HCT116 (cell line): ENCODE data around the gene GADD45A. TPM values are rescaled to one million over a fixed set of nuclear protein-coding genes. Genes with fewer than 3 reads are reported as not detected.

Source experiments
- ATAC-seq: fragments of 200-7000 bp; cut with Tn5 transposase; 2 replicates; pipeline ENCODE4 v1.9.1; 2020; ENCODE audit warnings: mild to moderate bottlenecking, moderate library complexity
- BruUV-seq: library from RNA; stranded (reverse); fragments of 400-500 nt; replicated peaks from 2 replicates; lab custom pipeline; 2021; lab: Mats Ljungman, UMichigan
- CTCF ChIA-PET: fragments of 300-600 bp; sonication (Branson Sonifier 250); formaldehyde crosslinking; loops from one replicate; lab custom pipeline; 2021; ENCODE audit warnings: antibody characterized with exemption; lab: Charles Lee
- POLR2A ChIA-PET: fragments of 300-600, 350-600 bp; sonication (Branson Sonifier 250); formaldehyde crosslinking; loops from one replicate; lab custom pipeline; 2021; ENCODE audit warnings: antibody characterized with exemption; lab: Charles Lee
- RAD21 ChIA-PET, 2 experiments: fragments of 300-600 bp; sonication (Branson Sonifier 250); formaldehyde crosslinking; loops; one replicate each; lab custom pipeline; 2023; ENCODE audit warnings: low total read pairs in 2 of 2; ENCODE audit not compliant: uncharacterized antibody in 2 of 2, unreplicated experiment in 2 of 2, low non-redundant PET in 1 of 2; lab: Charles Lee
- DNase-seq: peaks from one replicate; pipeline ENCODE4 v3.0.0-alpha.2; 2010; ENCODE audit warnings: low read depth, low spot score
- H2AFZ ChIP-seq: fragments of 200-600 bp; shearing (Covaris generic), sonication (generic); 2 replicates; pipeline ENCODE4 v1.6.1; 2017; ENCODE audit warnings: low read depth, mixed run types, mixed read lengths, antibody characterized with exemption, low read length; ENCODE audit not compliant: poor library complexity, severe bottlenecking
- H3K27ac ChIP-seq: 2 replicates; pipeline ENCODE4 v1.5.1; 2012; ENCODE audit warnings: low read depth, low read length
- H3K27me3 ChIP-seq: fragments of 200-600 bp; sonication (generic); 2 replicates; pipeline ENCODE4 v1.6.1; 2016; ENCODE audit warnings: mixed run types, low read length, mixed read lengths; ENCODE audit not compliant: insufficient read depth
- H3K36me3 ChIP-seq, 2 experiments: fragments of 200-500 bp in 1 of 2; fragments of 200-600 bp in 1 of 2; sonication (Bioruptor generic) in 1 of 2; sonication (generic) in 1 of 2; 2 replicates each; pipeline versions ENCODE4 v1.5.1 to v1.6.1; 2014 to 2016; ENCODE audit warnings: low read length in 2 of 2, inconsistent platforms in 1 of 2, mixed read lengths in 1 of 2, mixed run types in 1 of 2; ENCODE audit not compliant: insufficient read depth in 2 of 2, control insufficient read depth in 1 of 2
- H3K4me1 ChIP-seq, 2 experiments: fragments of 200-600 bp in 1 of 2; sonication (generic) in 1 of 2; 2 replicates each; pipeline versions ENCODE4 v1.5.1 to v1.6.1; 2012 to 2017; ENCODE audit warnings: low read length in 2 of 2, inconsistent platforms in 1 of 2, mild to moderate bottlenecking in 1 of 2, mixed read lengths in 1 of 2, mixed run types in 1 of 2, moderate library complexity in 1 of 2; ENCODE audit not compliant: insufficient read depth in 2 of 2, control insufficient read depth in 1 of 2
- H3K4me2 ChIP-seq: fragments of 200-600 bp; sonication (generic); 2 replicates; pipeline ENCODE4 v1.6.1; 2017; ENCODE audit warnings: mixed run types, low read length, mixed read lengths
- H3K4me3 ChIP-seq, 2 experiments: fragments of 200-600 bp in 1 of 2; sonication (generic) in 1 of 2; replicated peaks in 1 of 2; 2 replicates each; pipeline ENCODE4 v1.5.1; 2011 to 2016; ENCODE audit warnings: low read length in 2 of 2, control low read depth in 1 of 2, low read depth in 1 of 2, mild to moderate bottlenecking in 1 of 2, mixed read lengths in 1 of 2, mixed run types in 1 of 2
- H3K79me2 ChIP-seq: fragments of 200-600 bp; sonication (generic); 2 replicates; pipeline ENCODE4 v1.6.1; 2017; ENCODE audit warnings: mild to moderate bottlenecking, mixed run types, low read length, moderate library complexity, mixed read lengths; ENCODE audit not compliant: insufficient read depth
- H3K9ac ChIP-seq: fragments of 200-600 bp; sonication (generic); 2 replicates; pipeline ENCODE4 v1.6.1; 2016; ENCODE audit warnings: low read length, mixed read lengths
- H3K9me2 ChIP-seq: fragments of 200-600 bp; sonication (generic), shearing (Covaris generic); 2 replicates; pipeline ENCODE4 v1.6.1; 2017; ENCODE audit warnings: mixed run types, mild to moderate bottlenecking, moderate library complexity; ENCODE audit not compliant: insufficient read depth
- H3K9me3 ChIP-seq, 2 experiments: fragments of 200-500 bp in 1 of 2; fragments of 200-600 bp in 1 of 2; sonication (Bioruptor generic) in 1 of 2; sonication (generic) in 1 of 2; 2 replicates each; pipeline ENCODE4 v1.6.1; 2014 to 2017; ENCODE audit warnings: low read length in 2 of 2, mixed read lengths in 2 of 2, inconsistent platforms in 1 of 2, low read depth in 1 of 2, mild to moderate bottlenecking in 1 of 2, mixed run types in 1 of 2, moderate library complexity in 1 of 2; ENCODE audit not compliant: control insufficient read depth in 1 of 2, insufficient read depth in 1 of 2
- H4K20me1 ChIP-seq: fragments of 200-600 bp; sonication (generic), shearing (Covaris generic); 2 replicates; pipeline ENCODE4 v1.6.1; 2017; ENCODE audit warnings: mixed run types, mild to moderate bottlenecking, moderate library complexity; ENCODE audit not compliant: insufficient read depth
- CBX3 ChIP-seq: IDR thresholded peaks from 2 replicates; pipeline ENCODE4 v1.6.1; 2012; ENCODE audit warnings: low read depth
- CEBPB ChIP-seq: IDR thresholded peaks from 2 replicates; pipeline ENCODE4 v1.6.1; 2012; ENCODE audit warnings: low read depth
- EGR1 ChIP-seq: IDR thresholded peaks from 2 replicates; pipeline ENCODE4 v1.6.1; 2012; ENCODE audit warnings: low read depth
- EZH2 ChIP-seq: fragments of 200-600 bp; sonication (generic); IDR thresholded peaks from 2 replicates; pipeline ENCODE4 v1.6.1; 2017; ENCODE audit warnings: antibody characterized with exemption, mixed run types
- JUND ChIP-seq: IDR thresholded peaks from 2 replicates; pipeline ENCODE4 v1.6.1; 2012
- POLR2AphosphoS5 ChIP-seq: IDR thresholded peaks from 2 replicates; pipeline ENCODE4 v1.6.1; 2011; ENCODE audit warnings: mild to moderate bottlenecking, low read depth, low read length, moderate library complexity
- RAD21 ChIP-seq: IDR thresholded peaks from 2 replicates; pipeline ENCODE4 v1.6.1; 2012; ENCODE audit warnings: low read depth, mild to moderate bottlenecking
- SP1 ChIP-seq: IDR thresholded peaks from 2 replicates; pipeline ENCODE4 v1.6.1; 2012; ENCODE audit warnings: low read depth
- SRF ChIP-seq: IDR thresholded peaks from 2 replicates; pipeline ENCODE4 v1.6.1; 2012; ENCODE audit warnings: low read depth
- TCF7L2 ChIP-seq: IDR thresholded peaks from 2 replicates; pipeline ENCODE4 v1.7.0; 2011; ENCODE audit warnings: borderline replicate concordance, inconsistent platforms; ENCODE audit not compliant: insufficient read depth, insufficient read length; ENCODE audit errors: extremely low read depth
- YY1 ChIP-seq: IDR thresholded peaks from 2 replicates; pipeline ENCODE4 v1.6.1; 2011; ENCODE audit warnings: low read length, low read depth, moderate library complexity, mild to moderate bottlenecking; ENCODE audit not compliant: insufficient replicate concordance; ENCODE audit errors: extremely low read depth
- ZFX ChIP-seq: fragments of 450-650 bp; IDR thresholded peaks from 2 replicates; pipeline ENCODE4 v1.6.1; 2017
- ZNF274 ChIP-seq: fragments of 200-500 bp; sonication (Bioruptor generic); IDR thresholded peaks from 2 replicates; pipeline ENCODE4 v1.6.1; 2014; ENCODE audit warnings: mild to moderate bottlenecking, low read depth, low read length, inconsistent platforms
- intact Hi-C: fragments of 100-400 bp; cut with micrococcal nuclease; formaldehyde crosslinking; loops from 2 replicates; pipeline ENCODE4 v1.10.0; 2022
- total RNA-seq: library from RNA; stranded (reverse); gene quantifications from one replicate; pipeline ENCODE4 v1.2.1, GENCODE V29; 2021; ENCODE audit not compliant: unreplicated experiment
- TF ChIP-seq, protein P1 (sequence below): IDR thresholded peaks from 2 replicates; pipeline ENCODE4 v1.6.1; 2012; ENCODE audit warnings: low read depth
- TF ChIP-seq, protein P2 (sequence below): IDR thresholded peaks from 2 replicates; pipeline ENCODE4 v1.6.1; 2012

GADD45A gene
- total RNA-seq, 1 experiment from 2014 or later = 105 TPM

DNA sequence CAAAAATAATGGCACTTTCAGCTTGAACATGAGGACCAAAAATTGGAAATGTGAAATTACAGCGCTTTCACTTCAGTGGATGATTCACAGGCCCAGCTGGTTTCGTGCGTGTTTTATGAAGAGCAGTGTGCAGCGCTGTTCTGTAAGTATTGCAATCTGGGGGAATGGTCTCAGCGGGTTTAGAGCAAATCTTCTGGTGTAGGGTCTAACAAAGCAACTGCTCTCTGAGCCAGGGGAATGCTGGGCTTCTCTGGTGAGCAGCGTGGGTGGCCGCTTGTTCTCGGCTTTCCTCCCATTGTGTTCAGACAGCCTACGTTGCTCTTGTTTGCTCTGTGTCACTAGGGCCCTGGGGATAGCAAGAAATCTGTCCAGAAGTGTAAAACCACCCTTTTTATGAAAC is 42.4 kb upstream of the GADD45A start:
- H3K9me2 ChIP-seq = no peaks in the 10 kb centered on the region
- POLR2A ChIA-PET = no interaction called here
- H4K20me1 ChIP-seq = no peaks in the 10 kb centered on the region
- ATAC-seq = no peak
- intact Hi-C loops = no loop called here
- CTCF ChIA-PET = no interaction called here
- no peak overlapping the region for H3K9ac ChIP-seq
- TF ChIP-seq RAD21 = no peak
- no peak for TF ChIP-seq YY1
- no peak for TF ChIP-seq POLR2AphosphoS5
- TF ChIP-seq TCF7L2 = no peak
- H3K27me3 ChIP-seq = no peaks in the 10 kb centered on the region
- H3K27ac ChIP-seq = no peak overlapping the region
- RAD21 ChIA-PET = no interaction called here
- BruUV-seq = no TSS peak
- H3K79me2 ChIP-seq = no peaks in the 10 kb centered on the region
- H3K9me3 ChIP-seq = no peaks in the 10 kb centered on the region
- H3K4me2 ChIP-seq = no peak overlapping the region
- H3K4me3 ChIP-seq = no peak overlapping the region
- H3K36me3 ChIP-seq = no peaks in the 10 kb centered on the region
- no peak for DNase-seq
- no peaks in the 10 kb centered on the region for H3K4me1 ChIP-seq
- no peak overlapping the region for H2AFZ ChIP-seq

DNA sequence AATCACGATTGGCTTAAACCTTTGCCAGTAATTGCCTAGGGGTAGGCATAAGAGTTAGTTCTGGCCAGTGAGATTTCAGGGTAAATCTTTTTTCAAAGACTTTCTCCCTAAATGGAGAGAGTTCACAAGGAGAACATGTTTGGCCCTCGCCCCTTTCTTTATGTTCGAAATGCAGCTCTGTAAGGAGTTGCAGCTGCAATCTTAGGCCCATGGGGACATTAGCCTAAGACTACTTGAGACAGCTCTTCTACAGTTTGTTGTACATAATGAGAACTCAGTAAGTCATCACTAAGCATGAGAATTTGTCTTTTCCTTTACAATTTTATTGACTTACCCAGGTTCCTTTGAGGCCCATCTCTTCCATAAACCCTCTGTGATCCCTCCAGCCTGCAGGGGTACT is 40.4 kb upstream of the GADD45A start:
- no TSS peak for BruUV-seq
- no peaks in the 10 kb centered on the region for H4K20me1 ChIP-seq
- H3K4me2 ChIP-seq = no peak overlapping the region
- ATAC-seq = no peak
- H3K9ac ChIP-seq = no peak overlapping the region
- no peak for DNase-seq
- ChIA-PET CTCF (no interaction called here), RAD21 (no interaction called here), POLR2A (no interaction called here)
- no peaks in the 10 kb centered on the region for H3K27me3 ChIP-seq
- no peak overlapping the region for H3K27ac ChIP-seq
- TF ChIP-seq TCF7L2 (no peak), SP1 (no peak), CEBPB (no peak), POLR2AphosphoS5 (no peak), SRF (no peak), ZFX (no peak), ZNF274 (no peak), EGR1 (no peak), EZH2 (no peak), JUND (no peak), CBX3 (no peak)
- TF ChIP-seq, protein P1, sequence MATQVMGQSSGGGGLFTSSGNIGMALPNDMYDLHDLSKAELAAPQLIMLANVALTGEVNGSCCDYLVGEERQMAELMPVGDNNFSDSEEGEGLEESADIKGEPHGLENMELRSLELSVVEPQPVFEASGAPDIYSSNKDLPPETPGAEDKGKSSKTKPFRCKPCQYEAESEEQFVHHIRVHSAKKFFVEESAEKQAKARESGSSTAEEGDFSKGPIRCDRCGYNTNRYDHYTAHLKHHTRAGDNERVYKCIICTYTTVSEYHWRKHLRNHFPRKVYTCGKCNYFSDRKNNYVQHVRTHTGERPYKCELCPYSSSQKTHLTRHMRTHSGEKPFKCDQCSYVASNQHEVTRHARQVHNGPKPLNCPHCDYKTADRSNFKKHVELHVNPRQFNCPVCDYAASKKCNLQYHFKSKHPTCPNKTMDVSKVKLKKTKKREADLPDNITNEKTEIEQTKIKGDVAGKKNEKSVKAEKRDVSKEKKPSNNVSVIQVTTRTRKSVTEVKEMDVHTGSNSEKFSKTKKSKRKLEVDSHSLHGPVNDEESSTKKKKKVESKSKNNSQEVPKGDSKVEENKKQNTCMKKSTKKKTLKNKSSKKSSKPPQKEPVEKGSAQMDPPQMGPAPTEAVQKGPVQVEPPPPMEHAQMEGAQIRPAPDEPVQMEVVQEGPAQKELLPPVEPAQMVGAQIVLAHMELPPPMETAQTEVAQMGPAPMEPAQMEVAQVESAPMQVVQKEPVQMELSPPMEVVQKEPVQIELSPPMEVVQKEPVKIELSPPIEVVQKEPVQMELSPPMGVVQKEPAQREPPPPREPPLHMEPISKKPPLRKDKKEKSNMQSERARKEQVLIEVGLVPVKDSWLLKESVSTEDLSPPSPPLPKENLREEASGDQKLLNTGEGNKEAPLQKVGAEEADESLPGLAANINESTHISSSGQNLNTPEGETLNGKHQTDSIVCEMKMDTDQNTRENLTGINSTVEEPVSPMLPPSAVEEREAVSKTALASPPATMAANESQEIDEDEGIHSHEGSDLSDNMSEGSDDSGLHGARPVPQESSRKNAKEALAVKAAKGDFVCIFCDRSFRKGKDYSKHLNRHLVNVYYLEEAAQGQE = no peak
- TF ChIP-seq, protein P2, sequence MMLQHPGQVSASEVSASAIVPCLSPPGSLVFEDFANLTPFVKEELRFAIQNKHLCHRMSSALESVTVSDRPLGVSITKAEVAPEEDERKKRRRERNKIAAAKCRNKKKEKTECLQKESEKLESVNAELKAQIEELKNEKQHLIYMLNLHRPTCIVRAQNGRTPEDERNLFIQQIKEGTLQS = no peak
- H3K36me3 ChIP-seq = no peaks in the 10 kb centered on the region
- H3K9me3 ChIP-seq = no peaks in the 10 kb centered on the region
- H3K79me2 ChIP-seq = no peaks in the 10 kb centered on the region
- H2AFZ ChIP-seq = no peak overlapping the region
- H3K4me3 ChIP-seq = no peak overlapping the region
- intact Hi-C loops = no loop called here
- H3K9me2 ChIP-seq = no peaks in the 10 kb centered on the region
- no peaks in the 10 kb centered on the region for H3K4me1 ChIP-seq
